HepG2 (cell line): ENCODE measurements around the gene GADD45B. TPM values are rescaled to one million over a fixed set of nuclear protein-coding genes. Genes with fewer than 3 reads are reported as not detected.

Source experiments
- FOXJ3 ChIP-seq: sonication (generic); formaldehyde crosslinking; IDR thresholded peaks from 2 replicates; pipeline ENCODE4 v1.4.0; 2020; ENCODE audit warnings: missing genetic modification reagents, mild to moderate bottlenecking, borderline replicate concordance
- PBX3 ChIP-seq: sonication (generic); formaldehyde crosslinking; IDR thresholded peaks from 2 replicates; pipeline ENCODE4 v1.8.1; 2023; ENCODE audit warnings: missing genetic modification reagents, inconsistent platforms, borderline replicate concordance
- ZBTB40 ChIP-seq, 2 experiments: fragments of 450-650 bp in 1 of 2; sonication (generic) in 1 of 2; formaldehyde crosslinking in 1 of 2; IDR thresholded peaks; 2 replicates each; pipeline versions ENCODE4 v1.6.1 to v1.8.0; 2016 to 2022; ENCODE audit warnings: antibody characterized with exemption in 1 of 2, mild to moderate bottlenecking in 1 of 2, missing genetic modification reagents in 1 of 2
- ZBTB43 ChIP-seq: sonication (generic); formaldehyde crosslinking; conservative IDR thresholded peaks from 2 replicates; pipeline ENCODE4 v1.4.0; 2020; ENCODE audit warnings: missing genetic modification reagents
- ZMAT3 ChIP-seq: sonication (generic); formaldehyde crosslinking; conservative IDR thresholded peaks from 2 replicates; pipeline ENCODE4 v1.7.0; 2021; ENCODE audit warnings: missing genetic modification reagents
- ZNF20 ChIP-seq: sonication (generic); formaldehyde crosslinking; IDR thresholded peaks from 2 replicates; pipeline ENCODE4 v1.4.0; 2020; ENCODE audit warnings: mild to moderate bottlenecking, moderate library complexity, missing genetic modification reagents
- ZZZ3 ChIP-seq: sonication (generic); formaldehyde crosslinking; IDR thresholded peaks from 2 replicates; pipeline ENCODE4 v1.4.0; 2020; ENCODE audit warnings: missing genetic modification reagents, mild to moderate bottlenecking, borderline replicate concordance
- polyA plus RNA-seq, 8 experiments: library from polyadenylated mRNA; depleted of rRNA in 3 of 8; stranded (reverse) in 7 of 8; unstranded in 1 of 8; fragments of >200 nt; fragmentation: Illumina TruSeq in 4 of 8; extraction: Trizol in 4 of 8; gene quantifications; 2 replicates each; pipeline versions ENCODE4 v1.2.1 to v1.2.3, GENCODE V29; 2011 to 2016; ENCODE audit warnings: low read depth in 4 of 8, missing spikeins in 1 of 8, mixed read lengths in 1 of 8; ENCODE audit not compliant: insufficient read depth in 1 of 8
- total RNA-seq, 5 experiments: library from RNA; depleted of rRNA; stranded (reverse); fragments of >200 nt; fragmentation: Illumina TruSeq; extraction: Trizol; gene quantifications; 2 replicates each; pipeline ENCODE4 v1.2.3, GENCODE V29; 2016; ENCODE audit warnings: low read depth in 1 of 5

GADD45B gene
- total and polyA plus RNA-seq, 2 of the 13 experiments (the other 11 are each of a cell fraction or from before 2014, with no cell fraction given): 4.6 to 34.1 TPM

GRCh38 chr19:2524840-2525723, 49.2 kb downstream of the GADD45B start (continued):
- no peak for TF ChIP-seq ZBTB40 (IDR thresholded peaks at IDR 0.05)
- TF ChIP-seq ZBTB40 (CRISPR knock-in tag; IDR thresholded peaks at IDR 0.05): peak; percentile 82; the same call in 1 of the 2 replicates
- TF ChIP-seq ZBTB43 (CRISPR knock-in tag): no peak
- TF ChIP-seq FOXJ3: no peak
- TF ChIP-seq ZNF20 (CRISPR knock-in tag): no peak
- no peak for TF ChIP-seq ZZZ3 (CRISPR knock-in tag)
- TF ChIP-seq ZMAT3 (CRISPR knock-in tag): no peak
- TF ChIP-seq PBX3: no peak
